IPS-18c (cell line): ENCODE results near the gene TWSG1.
"Not testable (repeated sequence)": the region's sequence is repeated elsewhere in the genome, so short reads cannot be mapped to it uniquely, and the experiment has no call there.

Source experiments
- H3K4me3 ChIP-seq: 2 replicates; pipeline ENCODE4 v1.7.0; 2013; ENCODE audit warnings: low read depth, mild to moderate bottlenecking, low read length, moderate library complexity; ENCODE audit not compliant: insufficient read depth
- H3K9me3 ChIP-seq: one replicate; pipeline ENCODE4 v1.6.1; 2013; ENCODE audit warnings: mild to moderate bottlenecking, low read length, moderate library complexity; ENCODE audit not compliant: control insufficient read depth, insufficient read depth

TWSG1 gene

GRCh38 chr18:9431296-9431695 is 96.7 kb downstream of the TWSG1 start:
- Histone ChIP-seq H3K4me3 (no peak overlapping the region), H3K9me3 (no peaks in the 10 kb centered on the region)

- H3K9me3 ChIP-seq, H3K4me3 ChIP-seq: not testable (repeated sequence)
Measured at GRCh38 chr18:9433122-9433521, 98.5 kb downstream of the TWSG1 start.

- Histone ChIP-seq H3K9me3 (no peaks in the 10 kb centered on the region), H3K4me3 (no peak overlapping the region)
Measured at GRCh38 chr18:9433671-9434121, 99.1 kb downstream of the TWSG1 start.

- H3K4me3 ChIP-seq: no peak overlapping the region
- H3K9me3 ChIP-seq: no peaks in the 10 kb centered on the region
Measured at GRCh38 chr18:9434122-9434701, 99.6 kb downstream of the TWSG1 start.

GRCh38 chr18:9435041-9435440 is 100.5 kb downstream of the TWSG1 start:
- no peak overlapping the region for H3K4me3 ChIP-seq
- no peaks in the 10 kb centered on the region for H3K9me3 ChIP-seq

GRCh38 chr18:9436206-9436929 is 101.8 kb downstream of the TWSG1 start:
- H3K9me3 ChIP-seq: no peaks in the 10 kb centered on the region
- H3K4me3 ChIP-seq: no peak overlapping the region

- no peaks in the 10 kb centered on the region for H3K9me3 ChIP-seq
Measured at GRCh38 chr18:9437021-9437437, 102.5 kb downstream of the TWSG1 start.

GRCh38 chr18:9437672-9438071 is 103.1 kb downstream of the TWSG1 start:
- H3K9me3 ChIP-seq: no peaks in the 10 kb centered on the region
- H3K4me3 ChIP-seq: no peak overlapping the region

More at GRCh38 chr18:9437021-9437437, 102.5 kb downstream of the TWSG1 start:
- H3K4me3 ChIP-seq: no peak overlapping the region

- H3K9me3 ChIP-seq: no peaks in the 10 kb centered on the region
- H3K4me3 ChIP-seq: no peak overlapping the region
Measured at GRCh38 chr18:9441061-9441460, 106.5 kb downstream of the TWSG1 start.

GRCh38 chr18:9444549-9444948 is 110.0 kb downstream of the TWSG1 start:
- Histone ChIP-seq H3K4me3 (no peak overlapping the region), H3K9me3 (no peaks in the 10 kb centered on the region)

- Histone ChIP-seq H3K4me3 (no peak overlapping the region), H3K9me3 (no peaks in the 10 kb centered on the region)
Measured at GRCh38 chr18:9446839-9447238, 112.3 kb downstream of the TWSG1 start.

- H3K9me3 ChIP-seq: no peaks in the 10 kb centered on the region
- H3K4me3 ChIP-seq: no peak overlapping the region
Measured at GRCh38 chr18:9447334-9447733, 112.8 kb downstream of the TWSG1 start.

- no peak overlapping the region for H3K4me3 ChIP-seq
- H3K9me3 ChIP-seq: no peaks in the 10 kb centered on the region
Measured at GRCh38 chr18:9449600-9450414, 115.2 kb downstream of the TWSG1 start.

GRCh38 chr18:9450920-9451319 is 116.3 kb downstream of the TWSG1 start:
- not testable (repeated sequence) for H3K9me3 ChIP-seq

More at GRCh38 chr18:9450920-9451319, 116.3 kb downstream of the TWSG1 start:
- not testable (repeated sequence) for H3K4me3 ChIP-seq
